ENCODE results near the gene TMEM63A. TPM values are rescaled to one million over a fixed set of nuclear protein-coding genes. Genes with fewer than 3 reads are reported as not detected.

The TMEM63A gene
- polyA plus RNA-seq, 2 of the 4 experiments (the other 2 are of a cell fraction) = 7.5 to 9.5 TPM

GRCh38 chr1:225918280-225918679 is 36.1 kb upstream of the TMEM63A start:
- H3K27ac ChIP-seq = no peak overlapping the region

GRCh38 chr1:225917536-225917935 is 35.4 kb upstream of the TMEM63A start:
- Histone ChIP-seq H3K4me3 (no peak overlapping the region), H3K9me3 (no peaks in the 10 kb centered on the region), H3K4me2 (no peak overlapping the region), H3K27ac (peak overlapping the region; percentile 2 to 49; a peak in 4 of 6 replicates), H3K4me1 (peaks cover 12% of the 10 kb centered on the region)
- ATAC-seq = no peak; a peak in 1 of 6 replicates
- 89% methylated on average over 5 of the region's 5 CpGs for WGBS (ENCODE audit: missing lambda C conversion rate)
- ChIA-PET POLR2A (interaction anchor here (1.7 kb wide), 1 partner anchor 140 kb away, joined by 4 read pairs; the partner anchor contains the start of gene SRP9), CTCF (interaction anchor here (0.7 to 10.9 kb wide), 5 partner anchors 12 to 598 kb away, joined by 3 to 196 read pairs (median 4); no protein-coding TSS in a partner anchor)
- DNase-seq (ENCODE audit: low read depth in 1 of 2, low spot score in 1 of 2) = peak in 1 of 2 experiments; percentile 42
- FAIRE-seq = no peak
- peak; percentile 95 for TF ChIP-seq NFE2L2 (conservative IDR thresholded peaks at IDR 0.05; ENCODE audit: low read length)
- no peak for TF ChIP-seq USF2 (IDR thresholded peaks at IDR 0.05)
- TF ChIP-seq MAFK (IDR thresholded peaks at IDR 0.05; ENCODE audit: partially characterized antibody) = peak; percentile 97
- TF ChIP-seq FOSL2 (IDR thresholded peaks at IDR 0.05) = no peak
- TF ChIP-seq FOSL2 (CRISPR knock-in tag; IDR thresholded peaks at IDR 0.05) = no peak
- TF ChIP-seq CHD4 (IDR thresholded peaks at IDR 0.05; ENCODE audit: borderline replicate concordance) = no peak
- TF ChIP-seq PBX3 (IDR thresholded peaks at IDR 0.05) = no peak
- TF ChIP-seq TP53 (CRISPR knock-in tag; IDR thresholded peaks at IDR 0.05) = no peak
- TF ChIP-seq CEBPB (IDR thresholded peaks at IDR 0.05) = no peak
- no peak for TF ChIP-seq CHD2 (IDR thresholded peaks at IDR 0.05; ENCODE audit: low read length, partially characterized antibody)
- TF ChIP-seq EP300 (IDR thresholded peaks at IDR 0.05) = no peak
- TF ChIP-seq POLR2AphosphoS2 (conservative IDR thresholded peaks at IDR 0.05; ENCODE audit: low read length) = no peak
- no peak for TF ChIP-seq KDM5A (IDR thresholded peaks at IDR 0.05)

More at GRCh38 chr1:225918280-225918679, 36.1 kb upstream of the TMEM63A start:
- TF ChIP-seq NPAS2 (CRISPR knock-in tag; IDR thresholded peaks at IDR 0.05; ENCODE audit: borderline replicate concordance) (no peak), ZSCAN20 (CRISPR knock-in tag; IDR thresholded peaks at IDR 0.05) (no peak), REST (IDR thresholded peaks at IDR 0.05) (no peak), RAD21 (conservative IDR thresholded peaks at IDR 0.05 in 1 of 2, IDR thresholded peaks at IDR 0.05 in 1 of 2) (no peak), TFCP2L1 (CRISPR knock-in tag; IDR thresholded peaks at IDR 0.05) (no peak), HOXB13 (CRISPR knock-in tag; IDR thresholded peaks at IDR 0.05; ENCODE audit: low read depth) (no peak), USF2 (IDR thresholded peaks at IDR 0.05) (no peak), HEYL (CRISPR knock-in tag; IDR thresholded peaks at IDR 0.05) (no peak), JUN (IDR thresholded peaks at IDR 0.05) (no peak), BCL3 (IDR thresholded peaks at IDR 0.05) (no peak), CEBPB (IDR thresholded peaks at IDR 0.05) (no peak), NR3C1 (IDR thresholded peaks at IDR 0.05) (no peak), ESRRA (IDR thresholded peaks at IDR 0.05; ENCODE audit: borderline replicate concordance, low read length) (no peak), ZNF302 (CRISPR knock-in tag; IDR thresholded peaks at IDR 0.05) (no peak), RARB (CRISPR knock-in tag; IDR thresholded peaks at IDR 0.05) (no peak), FOSB (CRISPR knock-in tag; IDR thresholded peaks at IDR 0.05) (no peak)
- no peak overlapping the region for H3K4me2 ChIP-seq
- H3K4me1 ChIP-seq = peaks cover 18% of the 10 kb centered on the region
- no peak for FAIRE-seq
- WGBS (ENCODE audit: missing lambda C conversion rate) = 90% methylated on average over 4 of the region's 4 CpGs
- CTCF ChIA-PET = interaction anchor here (0.7 to 10.9 kb wide), 4 partner anchors 12 to 445 kb away, joined by 3 to 196 read pairs (median 5); no protein-coding TSS in a partner anchor
- POLR2A ChIA-PET = no interaction called here
- ATAC-seq = no peak
- H3K9me3 ChIP-seq = no peaks in the 10 kb centered on the region
- DNase-seq (ENCODE audit: low read depth in 1 of 2, low spot score in 1 of 2) = no peak
- no peak overlapping the region for H3K4me3 ChIP-seq
